PC-9 (cell line): Measurements from ENCODE around the gene ACCS.

ENCODE experiments used
- CTCF ChIP-seq: fragments of 200-600 bp; sonication (generic); conservative IDR thresholded peaks from 2 replicates; pipeline ENCODE4 v1.6.1; 2017; ENCODE audit warnings: mixed run types, antibody characterized with exemption, mild to moderate bottlenecking, moderate library complexity
- EZH2 ChIP-seq: fragments of 200-600 bp; sonication (generic); IDR thresholded peaks from 2 replicates; pipeline ENCODE4 v1.8.0; 2017; ENCODE audit warnings: antibody characterized with exemption, low read depth

GRCh38 chr11:44104481-44105294 is 38.6 kb downstream of the ACCS start:
- TF ChIP-seq CTCF (no peak; the same call in 1 of the 2 replicates), EZH2 (no peak)
